GM21515 (cell line): ENCODE data around the gene TMEM151A.

Experiments used
- ATAC-seq: cut with Tn5 transposase; IDR thresholded peaks from one replicate; pipeline ENCODE4 v1.9.1; 2021; ENCODE audit not compliant: unreplicated experiment

Gene TMEM151A

GRCh38 chr11:66282468-66283455 lies 8.9 kb upstream of the TMEM151A start:
- ATAC-seq: peak; percentile 73

DNA sequence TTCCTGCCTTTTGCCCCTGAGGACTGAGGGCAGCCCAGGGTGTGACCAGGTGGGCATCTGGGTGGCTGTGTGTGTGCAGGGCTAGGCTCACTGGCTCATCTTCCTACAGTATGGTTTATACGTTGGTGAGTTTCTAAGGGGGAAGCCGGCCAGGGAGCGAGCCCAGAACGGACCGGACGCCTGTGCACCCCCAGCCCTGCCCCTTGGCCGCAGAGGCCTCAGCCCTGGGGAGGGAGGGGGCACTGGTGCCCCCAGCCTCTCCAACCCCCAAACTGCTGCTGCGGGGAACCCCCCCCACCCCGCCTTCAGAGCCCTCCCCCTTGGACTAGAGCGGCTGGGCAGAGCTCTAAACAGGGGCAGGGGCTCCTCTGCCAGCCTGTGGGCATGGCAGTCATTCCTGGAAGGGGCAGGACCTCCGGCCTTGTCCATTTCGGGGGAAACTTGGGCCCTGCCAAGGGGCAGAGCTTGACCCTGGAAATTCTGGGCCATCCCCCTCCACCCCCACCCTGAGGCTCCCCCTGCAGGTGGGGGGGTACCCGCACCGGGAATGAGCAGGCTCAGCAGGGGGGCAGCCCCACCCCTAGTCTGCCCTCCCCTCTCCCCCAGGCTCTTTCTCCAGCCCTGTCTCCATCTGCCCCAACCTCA lies 8.1 kb upstream of the TMEM151A start:
- ATAC-seq: no peak

- no peak for ATAC-seq
These were observed 7.1 kb upstream of the TMEM151A start for GRCh38 chr11:66284526-66285078.

- no peak for ATAC-seq
These were observed 6.3 kb upstream of the TMEM151A start for GRCh38 chr11:66285250-66285947.

DNA sequence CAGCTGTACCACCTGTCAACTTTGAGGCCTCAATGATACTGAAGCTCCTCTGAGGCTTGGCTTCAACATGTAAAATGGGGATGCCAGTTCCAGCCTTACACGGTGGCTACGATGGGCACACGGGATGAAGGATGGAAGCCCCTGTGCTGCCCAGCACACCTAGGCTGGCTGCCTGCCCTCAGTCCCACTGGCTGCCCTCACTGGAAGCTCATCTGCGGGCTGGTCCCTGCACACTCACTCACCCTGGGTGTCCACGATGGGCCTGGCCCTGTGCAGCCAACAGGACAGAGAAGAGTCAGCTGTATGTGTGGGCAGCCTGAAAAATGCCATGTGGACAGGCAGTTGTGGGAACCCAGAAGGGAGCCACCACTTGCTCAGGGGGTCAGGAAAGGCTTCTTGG lies 5.0 kb upstream of the TMEM151A start:
- ATAC-seq: no peak

- ATAC-seq: no peak
These were observed 4.3 kb upstream of the TMEM151A start for GRCh38 chr11:66287211-66287888.

- ATAC-seq: no peak
These were observed 3.6 kb upstream of the TMEM151A start for GRCh38 chr11:66287889-66288670.

DNA sequence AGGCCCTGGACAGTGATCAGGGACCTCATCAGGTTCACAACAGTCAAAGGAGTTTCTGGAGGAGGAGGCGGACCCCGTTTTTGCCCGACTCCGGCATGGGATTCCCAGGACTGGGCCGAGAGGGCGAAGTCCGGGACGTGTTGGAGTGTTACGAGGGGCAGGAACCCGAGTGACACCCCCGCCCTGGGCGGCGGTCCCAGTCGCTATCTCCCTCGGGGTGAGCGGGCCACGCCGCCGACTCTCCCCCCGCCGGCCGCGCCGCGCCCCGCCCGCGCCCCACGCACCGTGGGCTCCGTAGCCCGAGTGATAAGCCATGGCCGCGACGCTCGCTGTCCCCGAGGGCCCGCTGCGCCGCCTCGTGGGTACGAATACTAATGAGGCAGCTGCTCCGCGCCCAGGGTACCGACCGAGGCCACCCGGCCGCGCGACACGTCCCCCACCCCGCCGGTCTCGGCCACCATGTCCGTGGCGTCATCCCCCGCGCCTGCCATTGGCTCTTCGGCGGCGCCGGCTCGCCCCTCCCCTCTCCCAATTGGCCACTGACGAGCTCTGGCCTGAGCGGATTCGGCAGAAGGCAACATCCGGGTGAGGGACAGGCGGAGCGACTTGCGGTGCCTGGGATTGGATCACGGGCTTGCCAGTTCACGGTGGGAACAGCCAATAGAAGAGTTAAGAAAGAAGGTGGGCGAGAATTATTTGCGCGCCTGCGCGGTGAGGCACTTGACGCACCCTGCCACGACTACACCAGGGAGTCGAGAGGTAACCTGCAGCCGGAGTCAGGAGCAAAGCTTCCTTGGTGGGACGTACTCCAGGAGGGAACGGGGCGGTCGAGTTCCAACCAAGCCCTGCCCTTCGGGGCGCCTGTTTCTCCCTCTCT lies 2.8 kb upstream of the TMEM151A start, which contains the start of gene YIF1A:
YIF1A (minus strand) TSS at position 473 of the 877 bp plus-strand sequence; CDS start at position 315, 158 bp downstream.
- peak; percentile 86 for ATAC-seq

DNA sequence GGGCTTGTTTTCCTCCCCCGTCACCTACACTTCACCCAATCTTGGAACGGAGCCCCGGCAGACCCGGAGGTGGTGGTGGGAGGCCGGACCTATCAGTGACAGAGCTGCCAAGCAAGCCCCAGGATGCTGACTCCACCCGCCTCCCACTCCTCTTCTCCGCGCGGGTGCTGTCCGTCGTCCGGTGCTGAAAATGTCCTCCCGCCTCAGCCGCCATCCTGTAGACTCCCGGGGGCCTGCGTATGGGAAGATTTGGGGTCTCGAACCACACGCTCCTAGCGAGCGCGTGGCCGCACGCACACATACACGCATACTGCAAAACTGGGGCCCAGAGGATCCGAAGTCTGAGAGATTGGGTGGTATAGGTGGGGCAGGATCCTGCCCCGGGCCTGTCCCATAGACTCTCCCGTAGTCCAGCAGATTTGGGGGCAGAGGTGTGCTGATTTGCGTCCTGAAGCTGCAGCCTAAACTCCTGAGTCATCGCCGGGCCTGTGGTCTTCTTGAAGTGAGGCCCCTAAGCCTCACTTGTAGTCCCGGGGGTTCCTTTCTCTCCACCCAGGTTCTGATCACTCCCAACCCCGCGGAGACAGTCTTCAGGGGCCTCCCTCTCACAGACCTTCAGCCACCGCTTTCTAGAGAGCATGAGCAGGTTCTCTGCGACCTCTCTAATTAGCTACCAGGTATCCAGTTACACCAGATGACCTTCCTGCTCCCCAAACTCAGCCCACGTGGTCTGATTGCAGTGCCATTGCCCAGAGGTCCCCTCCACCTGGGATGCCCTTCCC lies 2.0 kb upstream of the TMEM151A start:
- peak; percentile 22 for ATAC-seq

DNA sequence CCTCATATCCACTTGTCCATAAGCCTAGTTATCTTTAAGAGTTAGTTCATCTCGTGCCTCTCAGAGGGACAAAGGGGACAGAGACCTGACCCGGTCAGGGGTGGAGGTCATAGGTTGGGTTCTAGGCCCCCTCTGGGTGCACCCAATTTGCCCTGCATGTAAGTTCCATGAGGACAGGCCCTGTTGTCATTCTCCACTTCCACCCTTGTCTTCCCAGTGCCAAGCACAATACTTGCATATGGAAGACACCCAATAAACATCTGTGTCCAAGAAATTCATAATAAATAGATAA lies 1.4 kb upstream of the TMEM151A start:
- ATAC-seq: no peak

DNA sequence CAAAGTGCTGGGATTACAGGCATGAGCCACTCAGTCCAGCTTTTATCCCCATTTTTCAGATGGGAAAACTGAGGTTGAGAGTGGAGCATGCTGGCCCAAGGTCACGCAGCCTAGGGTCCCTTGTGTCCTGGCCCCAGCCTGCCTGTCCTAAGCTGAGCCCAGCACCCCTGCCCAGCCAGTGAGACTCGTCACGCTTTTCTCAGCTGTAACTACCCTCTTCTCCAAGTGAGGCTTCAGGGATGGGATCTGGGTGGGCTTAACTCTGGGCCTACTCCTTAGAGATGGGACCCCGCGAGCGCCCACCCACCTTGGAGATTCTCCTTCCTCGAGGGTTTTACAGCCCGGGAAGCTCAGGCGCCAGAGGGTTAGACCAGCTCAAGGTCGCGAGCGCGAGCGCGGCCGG lies 390 bp upstream of the TMEM151A start:
- no peak for ATAC-seq

DNA sequence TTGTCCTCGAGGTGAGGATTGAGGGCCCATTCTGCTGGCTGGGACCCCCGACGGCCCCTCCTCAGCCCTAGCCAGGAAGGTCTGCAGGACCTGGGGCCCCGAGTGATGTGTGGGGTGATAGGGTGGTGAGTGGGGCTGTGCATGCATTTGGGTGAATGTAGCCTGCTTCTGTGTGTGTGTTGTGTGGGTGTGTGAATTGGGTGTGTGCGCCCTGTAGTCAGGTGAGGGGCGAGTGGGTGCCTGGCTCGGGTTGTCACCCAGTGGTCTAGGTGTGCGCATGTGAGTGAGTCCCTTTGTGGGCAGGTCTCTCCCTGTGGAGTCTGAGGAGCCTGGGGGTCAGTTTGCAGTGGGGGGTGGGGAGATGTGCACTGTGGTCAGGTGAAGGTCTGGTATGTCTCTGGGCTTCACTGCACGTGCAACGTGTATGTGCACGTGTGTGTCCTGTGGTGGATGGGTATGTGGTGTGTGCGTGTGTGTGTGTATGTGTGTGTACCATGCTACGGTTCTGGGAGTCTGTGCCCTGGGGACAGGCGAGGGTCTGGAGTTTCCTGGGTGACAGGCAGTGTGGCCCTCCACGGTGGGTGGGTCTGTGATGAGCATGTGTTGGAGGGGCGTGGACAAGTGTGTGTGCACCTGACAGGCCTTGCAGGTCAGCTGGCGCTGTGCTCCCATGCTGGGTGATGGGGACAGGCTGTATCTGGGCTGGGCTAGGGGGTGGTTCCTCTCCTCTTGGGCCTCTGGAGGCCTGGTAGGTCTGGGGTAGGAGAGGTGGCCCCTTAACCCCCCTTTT lies 1.0 kb downstream of the TMEM151A start:
- no peak for ATAC-seq

GRCh38 chr11:66293352-66293751 lies 1.7 kb downstream of the TMEM151A start:
- no peak for ATAC-seq

DNA sequence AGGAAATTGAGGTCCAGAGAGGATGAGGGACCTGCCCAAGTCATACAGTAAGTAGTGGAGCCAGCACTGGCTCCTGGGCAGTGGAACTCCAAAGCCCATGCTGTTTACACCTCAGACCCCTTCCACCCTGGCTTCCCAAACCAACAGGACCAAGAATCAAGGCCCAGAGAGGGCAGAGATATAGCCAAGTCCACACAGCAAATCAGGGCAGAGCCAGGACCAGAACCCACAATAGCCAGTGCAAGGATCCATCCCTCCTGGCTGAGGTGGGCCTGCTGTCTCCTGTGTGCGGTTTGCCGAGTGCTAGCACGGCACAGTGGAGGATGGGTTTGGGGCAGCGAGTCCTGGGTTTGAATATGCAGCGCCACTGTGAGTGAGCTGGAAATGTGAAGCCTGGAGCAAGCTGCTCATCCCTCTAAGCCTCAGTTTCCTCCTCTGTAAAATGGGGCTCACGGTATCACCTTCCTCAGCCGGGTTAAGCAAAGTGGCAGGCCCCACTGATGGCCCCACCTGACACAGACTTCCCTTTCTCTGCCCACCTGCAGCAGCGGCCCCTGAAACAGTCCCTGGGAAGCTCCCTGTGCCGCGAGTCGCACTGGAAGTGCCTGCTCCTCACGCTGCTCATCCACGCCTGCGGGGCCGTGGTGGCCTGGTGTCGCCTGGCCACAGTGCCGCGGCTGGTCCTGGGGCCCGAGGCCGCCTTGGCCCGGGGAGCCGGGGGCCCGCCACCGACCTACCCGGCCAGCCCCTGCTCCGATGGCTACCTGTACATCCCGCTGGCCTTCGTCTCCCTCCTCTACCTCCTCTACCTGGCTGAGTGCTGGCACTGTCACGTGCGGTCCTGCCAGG lies 2.3 kb downstream of the TMEM151A start:
- ATAC-seq: no peak

GRCh38 chr11:66294626-66295620 lies 3.2 kb downstream of the TMEM151A start:
- no peak for ATAC-seq
